DOHH2 (cell line): ENCODE measurements around the gene UBAP1L.

Experiments used
- EZH2phosphoT487 ChIP-seq: fragments of 200-600 bp; sonication (generic); IDR thresholded peaks from 2 replicates; pipeline ENCODE4 v1.6.1; 2017; ENCODE audit warnings: borderline replicate concordance, mild to moderate bottlenecking, antibody characterized with exemption, low read length, moderate library complexity, mixed read lengths
- TF ChIP-seq, protein P1 (sequence below): fragments of 200-600 bp; sonication (generic); IDR thresholded peaks from one replicate; pipeline ENCODE4 v1.5.1; 2014; ENCODE audit warnings: antibody characterized with exemption, mild to moderate bottlenecking, low read depth, low read length; ENCODE audit not compliant: poor library complexity, severe bottlenecking

DNA sequence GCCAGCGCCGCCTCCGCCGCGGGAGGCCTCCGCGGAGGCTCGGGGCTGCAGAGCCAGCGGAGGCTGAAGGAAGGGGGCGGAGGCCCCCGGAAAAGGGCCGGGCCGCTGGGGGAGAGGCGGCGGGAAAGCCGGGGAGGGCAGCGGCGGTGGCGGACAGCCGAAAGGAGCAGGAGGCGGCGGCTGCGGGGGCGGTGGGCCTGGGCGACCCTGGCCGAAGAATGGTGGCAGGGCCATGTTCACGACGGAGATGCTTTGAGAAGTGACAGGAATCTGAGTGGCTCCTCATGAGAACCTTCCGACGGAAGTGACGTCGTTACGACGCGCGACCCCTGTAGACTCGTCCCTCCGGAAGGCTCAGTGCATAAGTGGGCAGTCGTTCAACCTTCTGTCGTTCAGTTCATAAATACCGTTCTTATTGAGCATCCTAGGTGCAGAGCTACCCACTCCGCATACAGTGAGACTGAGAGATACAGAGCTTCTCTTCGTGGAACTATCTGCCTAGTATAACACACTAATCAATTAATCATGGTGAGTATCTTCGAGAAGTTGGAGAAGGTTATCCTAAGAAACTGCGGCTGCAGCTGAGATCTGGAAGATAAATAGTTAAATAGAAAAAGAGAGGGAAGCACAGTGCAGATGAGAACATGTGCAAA lies 18.7 kb upstream of the UBAP1L start, which contains the start of gene PDCD7:
- TF ChIP-seq, protein P1, sequence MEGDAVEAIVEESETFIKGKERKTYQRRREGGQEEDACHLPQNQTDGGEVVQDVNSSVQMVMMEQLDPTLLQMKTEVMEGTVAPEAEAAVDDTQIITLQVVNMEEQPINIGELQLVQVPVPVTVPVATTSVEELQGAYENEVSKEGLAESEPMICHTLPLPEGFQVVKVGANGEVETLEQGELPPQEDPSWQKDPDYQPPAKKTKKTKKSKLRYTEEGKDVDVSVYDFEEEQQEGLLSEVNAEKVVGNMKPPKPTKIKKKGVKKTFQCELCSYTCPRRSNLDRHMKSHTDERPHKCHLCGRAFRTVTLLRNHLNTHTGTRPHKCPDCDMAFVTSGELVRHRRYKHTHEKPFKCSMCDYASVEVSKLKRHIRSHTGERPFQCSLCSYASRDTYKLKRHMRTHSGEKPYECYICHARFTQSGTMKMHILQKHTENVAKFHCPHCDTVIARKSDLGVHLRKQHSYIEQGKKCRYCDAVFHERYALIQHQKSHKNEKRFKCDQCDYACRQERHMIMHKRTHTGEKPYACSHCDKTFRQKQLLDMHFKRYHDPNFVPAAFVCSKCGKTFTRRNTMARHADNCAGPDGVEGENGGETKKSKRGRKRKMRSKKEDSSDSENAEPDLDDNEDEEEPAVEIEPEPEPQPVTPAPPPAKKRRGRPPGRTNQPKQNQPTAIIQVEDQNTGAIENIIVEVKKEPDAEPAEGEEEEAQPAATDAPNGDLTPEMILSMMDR = no peak
- TF ChIP-seq EZH2phosphoT487 = no peak
